ENCODE data around the gene CORO1C. TPM values are rescaled to one million over a fixed set of nuclear protein-coding genes. Genes with fewer than 3 reads are reported as not detected.
A peak's percentile ranks its signal among the peaks of the same experiment; 100 is the strongest.

The CORO1C gene
- polyA plus RNA-seq, 2 of the 4 experiments (the other 2 are of a cell fraction), result 166 to 245 TPM

DNA sequence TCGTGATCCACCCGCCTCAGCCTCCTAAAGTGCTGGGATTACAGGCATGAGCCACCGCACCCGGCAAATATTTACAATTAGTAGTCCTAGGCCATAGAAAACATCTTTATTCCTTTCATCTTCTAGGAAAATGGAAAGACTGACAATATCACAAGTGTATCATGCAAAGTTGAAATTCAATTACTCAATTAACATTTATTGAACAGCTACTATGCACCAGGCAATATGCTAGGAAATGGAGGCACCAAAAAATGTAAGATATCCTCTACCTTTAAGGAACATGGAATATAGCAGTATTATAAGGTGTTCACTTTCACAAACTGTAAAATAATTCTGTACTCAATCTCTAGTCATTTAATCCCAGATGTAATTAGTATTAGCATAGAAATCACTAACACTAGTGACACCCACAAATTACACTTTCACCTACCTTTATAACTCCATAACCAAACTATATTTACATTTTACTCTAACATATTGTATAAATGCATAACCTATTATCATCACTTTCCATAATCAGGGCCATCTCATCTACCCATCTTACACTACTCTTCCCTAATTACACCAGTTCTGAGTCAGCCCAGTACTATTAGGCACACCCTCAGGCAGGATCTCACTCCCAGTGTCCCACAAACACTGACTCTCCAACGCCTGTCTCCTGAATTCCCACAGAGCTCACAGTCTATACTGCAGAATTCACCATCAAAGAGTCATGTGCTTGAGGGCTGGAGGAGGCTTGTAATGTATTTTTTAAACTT, 10.4 kb downstream of the CORO1C start:
- Histone ChIP-seq H3K4me2 (peak overlapping the region; percentile 90), H3K9me3 (no peaks in the 10 kb centered on the region), H3K4me3 (no peak overlapping the region), H3K4me1 (peaks cover 82% of the 10 kb centered on the region), H3K27ac (peak overlapping the region; percentile 65 to 88)
- FAIRE-seq, result no peak
- ChIA-PET POLR2A (interaction anchor here (0.7 to 1.4 kb wide), 2 partner anchors 9 to 30 kb away, joined by 3 to 6 read pairs; no protein-coding TSS in a partner anchor), CTCF (interaction anchor here (1.0 to 2.7 kb wide), 7 partner anchors 11 to 56 kb away, joined by 3 to 12 read pairs (median 5); no protein-coding TSS in a partner anchor)
- TF ChIP-seq ESRRA (IDR thresholded peaks at IDR 0.05; ENCODE audit: borderline replicate concordance, low read length) (no peak), NPAS2 (CRISPR knock-in tag; IDR thresholded peaks at IDR 0.05; ENCODE audit: borderline replicate concordance) (no peak), HOXB13 (CRISPR knock-in tag; IDR thresholded peaks at IDR 0.05; ENCODE audit: low read depth) (no peak), PHF8 (IDR thresholded peaks at IDR 0.05; ENCODE audit: borderline replicate concordance, low read depth) (no peak), ELK1 (IDR thresholded peaks at IDR 0.05; ENCODE audit: low read depth, low read length) (no peak), HOXB5 (CRISPR knock-in tag; IDR thresholded peaks at IDR 0.05) (no peak), CHD2 (IDR thresholded peaks at IDR 0.05; ENCODE audit: low read length, partially characterized antibody) (no peak)
- ATAC-seq, result peak in 1 of 2 experiments; percentile 16; a peak in 2 of 6 replicates
- no peak for DNase-seq (ENCODE audit: low read depth in 1 of 2, low spot score in 1 of 2)
- 70% methylated on average over 5 of the region's 5 CpGs for WGBS (ENCODE audit: missing lambda C conversion rate)

DNA sequence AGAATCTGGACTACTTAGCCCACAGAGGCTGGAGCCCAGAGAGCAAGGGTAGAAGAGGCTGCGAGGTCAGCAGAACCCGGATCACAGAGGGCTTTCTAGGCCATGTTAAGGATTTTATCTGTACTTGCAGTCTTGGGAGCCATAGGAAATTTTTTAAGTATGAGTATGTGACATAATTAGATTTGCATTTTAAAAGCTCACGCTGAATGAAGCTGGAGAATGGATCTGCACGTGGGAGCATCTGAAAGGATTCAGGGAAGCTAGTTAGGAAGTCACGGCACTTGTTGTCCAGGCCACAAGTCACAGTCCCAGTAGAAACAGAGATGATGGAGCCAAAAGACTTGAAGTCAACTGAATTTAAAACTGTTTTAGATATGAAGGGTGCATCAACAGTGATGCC, 14.1 kb downstream of the CORO1C start:
- ChIA-PET POLR2A (interaction anchor here (0.6 to 1.8 kb wide), 3 partner anchors 13 to 64 kb away, joined by 3 to 8 read pairs (median 4); no protein-coding TSS in a partner anchor), CTCF (interaction anchor here (0.6 to 1.9 kb wide), 7 partner anchors 8 to 91 kb away, joined by 3 to 9 read pairs (median 4); no protein-coding TSS in a partner anchor)
- FAIRE-seq, result no peak
- Histone ChIP-seq H3K27ac (no peak overlapping the region), H3K4me2 (no peak overlapping the region), H3K4me1 (peaks cover 73% of the 10 kb centered on the region), H3K9me3 (no peaks in the 10 kb centered on the region), H3K4me3 (no peak overlapping the region)
- WGBS (ENCODE audit: missing lambda C conversion rate), result 90% methylated on average over 5 of the region's 5 CpGs
- ATAC-seq, result no peak
- TF ChIP-seq HDAC2 (IDR thresholded peaks at IDR 0.05), result no peak
- no peak for TF ChIP-seq TP53 (CRISPR knock-in tag; IDR thresholded peaks at IDR 0.05)
- TF ChIP-seq, protein P1, sequence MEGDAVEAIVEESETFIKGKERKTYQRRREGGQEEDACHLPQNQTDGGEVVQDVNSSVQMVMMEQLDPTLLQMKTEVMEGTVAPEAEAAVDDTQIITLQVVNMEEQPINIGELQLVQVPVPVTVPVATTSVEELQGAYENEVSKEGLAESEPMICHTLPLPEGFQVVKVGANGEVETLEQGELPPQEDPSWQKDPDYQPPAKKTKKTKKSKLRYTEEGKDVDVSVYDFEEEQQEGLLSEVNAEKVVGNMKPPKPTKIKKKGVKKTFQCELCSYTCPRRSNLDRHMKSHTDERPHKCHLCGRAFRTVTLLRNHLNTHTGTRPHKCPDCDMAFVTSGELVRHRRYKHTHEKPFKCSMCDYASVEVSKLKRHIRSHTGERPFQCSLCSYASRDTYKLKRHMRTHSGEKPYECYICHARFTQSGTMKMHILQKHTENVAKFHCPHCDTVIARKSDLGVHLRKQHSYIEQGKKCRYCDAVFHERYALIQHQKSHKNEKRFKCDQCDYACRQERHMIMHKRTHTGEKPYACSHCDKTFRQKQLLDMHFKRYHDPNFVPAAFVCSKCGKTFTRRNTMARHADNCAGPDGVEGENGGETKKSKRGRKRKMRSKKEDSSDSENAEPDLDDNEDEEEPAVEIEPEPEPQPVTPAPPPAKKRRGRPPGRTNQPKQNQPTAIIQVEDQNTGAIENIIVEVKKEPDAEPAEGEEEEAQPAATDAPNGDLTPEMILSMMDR (IDR thresholded peaks at IDR 0.05), result no peak
- TF ChIP-seq, protein P2, sequence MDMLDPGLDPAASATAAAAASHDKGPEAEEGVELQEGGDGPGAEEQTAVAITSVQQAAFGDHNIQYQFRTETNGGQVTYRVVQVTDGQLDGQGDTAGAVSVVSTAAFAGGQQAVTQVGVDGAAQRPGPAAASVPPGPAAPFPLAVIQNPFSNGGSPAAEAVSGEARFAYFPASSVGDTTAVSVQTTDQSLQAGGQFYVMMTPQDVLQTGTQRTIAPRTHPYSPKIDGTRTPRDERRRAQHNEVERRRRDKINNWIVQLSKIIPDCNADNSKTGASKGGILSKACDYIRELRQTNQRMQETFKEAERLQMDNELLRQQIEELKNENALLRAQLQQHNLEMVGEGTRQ (IDR thresholded peaks at IDR 0.05), result no peak
- no peak for DNase-seq (ENCODE audit: low read depth in 1 of 2, low spot score in 1 of 2)

DNA sequence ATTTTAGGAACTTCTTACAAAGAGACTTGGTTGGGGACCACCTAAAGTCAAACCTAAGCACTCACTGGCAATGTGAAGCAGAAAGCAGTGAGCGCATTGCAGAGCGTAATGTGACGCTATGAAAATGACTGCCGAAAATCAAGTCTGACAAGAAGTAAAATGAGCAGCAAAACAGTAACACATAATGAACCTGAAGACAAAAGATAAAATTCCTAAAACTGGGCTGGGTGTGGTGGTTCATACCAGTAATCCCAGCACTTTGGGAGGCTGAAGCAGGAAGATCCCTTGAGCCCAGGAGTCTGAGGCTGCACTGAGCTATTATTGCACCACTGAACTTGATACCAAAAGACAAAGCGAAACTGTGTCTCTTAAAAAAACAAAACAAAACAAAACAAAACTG, 16.5 kb downstream of the CORO1C start:
- ChIA-PET CTCF (no interaction called here), POLR2A (no interaction called here)
- no peaks in the 10 kb centered on the region for H3K9me3 ChIP-seq
- FAIRE-seq (no peak), DNase-seq (ENCODE audit: low read depth in 1 of 2, low spot score in 1 of 2) (no peak), ATAC-seq (no peak)
- no peak overlapping the region for H3K27ac ChIP-seq
- H3K4me3 ChIP-seq, result no peak overlapping the region
- H3K4me1 ChIP-seq, result peaks cover 52% of the 10 kb centered on the region
- H3K4me2 ChIP-seq, result no peak overlapping the region
- 94% methylated on average over 5 of the region's 5 CpGs for WGBS (ENCODE audit: missing lambda C conversion rate)
- TF ChIP-seq, protein P3, sequence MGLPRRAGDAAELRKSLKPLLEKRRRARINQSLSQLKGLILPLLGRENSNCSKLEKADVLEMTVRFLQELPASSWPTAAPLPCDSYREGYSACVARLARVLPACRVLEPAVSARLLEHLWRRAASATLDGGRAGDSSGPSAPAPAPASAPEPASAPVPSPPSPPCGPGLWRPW (IDR thresholded peaks at IDR 0.05), result no peak
- TF ChIP-seq RNF2 (IDR thresholded peaks at IDR 0.05; ENCODE audit: borderline replicate concordance, low read depth) (no peak), BCL3 (IDR thresholded peaks at IDR 0.05) (no peak), SREBF2 (IDR thresholded peaks at IDR 0.05) (no peak), RCOR1 (IDR thresholded peaks at IDR 0.05; ENCODE audit: low read depth, low read length) (no peak), BHLHE40 (IDR thresholded peaks at IDR 0.05; ENCODE audit: low read depth, low read length) (no peak), KDM1A (IDR thresholded peaks at IDR 0.05; ENCODE audit: low read depth) (no peak), MYC (IDR thresholded peaks at IDR 0.05; ENCODE audit: borderline replicate concordance, low read length) (no peak)
- TF ChIP-seq, protein P4, sequence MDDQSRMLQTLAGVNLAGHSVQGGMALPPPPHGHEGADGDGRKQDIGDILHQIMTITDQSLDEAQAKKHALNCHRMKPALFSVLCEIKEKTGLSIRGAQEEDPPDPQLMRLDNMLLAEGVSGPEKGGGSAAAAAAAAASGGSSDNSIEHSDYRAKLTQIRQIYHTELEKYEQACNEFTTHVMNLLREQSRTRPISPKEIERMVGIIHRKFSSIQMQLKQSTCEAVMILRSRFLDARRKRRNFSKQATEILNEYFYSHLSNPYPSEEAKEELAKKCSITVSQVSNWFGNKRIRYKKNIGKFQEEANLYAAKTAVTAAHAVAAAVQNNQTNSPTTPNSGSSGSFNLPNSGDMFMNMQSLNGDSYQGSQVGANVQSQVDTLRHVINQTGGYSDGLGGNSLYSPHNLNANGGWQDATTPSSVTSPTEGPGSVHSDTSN (IDR thresholded peaks at IDR 0.05), result no peak
- TF ChIP-seq, protein P2 (IDR thresholded peaks at IDR 0.05), result no peak
- TF ChIP-seq, protein P1 (IDR thresholded peaks at IDR 0.05), result no peak
